CD4-positive, alpha-beta T cell treated with Interferon alpha-2 for 1 hour (primary cell): ENCODE results near the gene IRF1.

Source experiments
- DNase-seq, 2 donors: peaks; one replicate each; pipeline ENCODE4 v3.0.0-alpha.2; 2020 to 2022

IRF1 gene

DNA sequence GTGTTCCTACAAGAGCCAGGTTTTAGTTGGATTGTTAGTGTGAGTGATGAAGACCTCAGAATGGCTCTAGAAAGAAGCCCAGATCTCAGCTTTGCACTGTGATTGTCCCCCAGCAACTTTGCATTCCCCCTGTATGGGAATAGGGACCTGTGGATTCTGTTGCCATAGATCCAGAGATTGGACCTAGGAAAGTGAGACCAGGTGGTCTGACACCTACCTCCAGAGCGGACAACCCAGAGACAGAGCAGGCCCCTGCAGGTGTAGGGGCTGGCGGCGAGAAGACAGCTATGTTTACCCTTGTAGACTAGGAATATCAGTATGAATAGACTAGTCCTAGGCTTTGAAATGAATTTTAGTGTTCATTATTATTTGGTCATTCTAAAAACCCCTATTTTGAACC, 53.6 kb downstream of the IRF1 start:
- DNase-seq, result no peak

DNA sequence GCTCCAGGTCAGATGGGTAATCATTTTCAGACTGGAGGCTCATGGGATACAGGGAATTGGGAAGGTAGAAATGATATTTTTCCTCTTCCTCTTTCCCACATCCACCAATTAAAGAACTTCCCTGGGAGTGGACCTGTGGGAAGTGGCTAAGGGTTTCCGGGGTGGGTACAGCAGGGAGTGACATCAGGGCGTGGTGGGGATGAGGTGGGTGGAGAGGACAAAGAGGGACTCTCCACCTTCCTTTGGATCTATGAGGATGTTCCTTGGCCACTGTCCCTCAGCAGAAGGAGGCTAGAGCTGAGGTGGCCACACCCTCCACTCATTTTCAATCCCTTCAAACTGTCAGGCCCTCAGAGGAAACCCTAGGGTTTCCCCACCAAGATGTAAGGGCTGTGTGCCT, 54.7 kb downstream of the IRF1 start:
- no peak for DNase-seq

DNA sequence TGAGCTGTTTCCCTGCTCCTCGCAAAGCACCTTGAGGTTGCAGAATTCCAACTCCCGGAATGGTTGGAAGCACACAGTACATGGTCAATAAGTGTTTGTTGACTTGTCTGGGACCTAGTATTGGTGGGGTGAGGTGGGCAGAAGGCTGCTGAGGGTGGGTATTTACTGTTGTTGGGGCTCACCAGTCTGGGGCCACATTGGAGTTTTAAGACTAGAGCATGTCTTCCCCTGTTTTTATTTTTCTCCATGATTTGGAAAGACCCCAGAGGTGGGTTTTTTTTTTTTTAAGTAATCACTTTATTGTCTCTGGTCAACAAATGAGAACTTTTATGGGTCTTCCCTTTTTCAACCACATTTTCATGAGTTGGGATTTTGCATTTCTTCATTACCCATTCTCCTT, 55.1 kb downstream of the IRF1 start:
- DNase-seq, result no peak

- DNase-seq, result no peak
These were observed 55.9 kb downstream of the IRF1 start for GRCh38 chr5:132434416-132435286.

GRCh38 chr5:132433141-132433540, 57.4 kb downstream of the IRF1 start:
- DNase-seq, result no peak

DNA sequence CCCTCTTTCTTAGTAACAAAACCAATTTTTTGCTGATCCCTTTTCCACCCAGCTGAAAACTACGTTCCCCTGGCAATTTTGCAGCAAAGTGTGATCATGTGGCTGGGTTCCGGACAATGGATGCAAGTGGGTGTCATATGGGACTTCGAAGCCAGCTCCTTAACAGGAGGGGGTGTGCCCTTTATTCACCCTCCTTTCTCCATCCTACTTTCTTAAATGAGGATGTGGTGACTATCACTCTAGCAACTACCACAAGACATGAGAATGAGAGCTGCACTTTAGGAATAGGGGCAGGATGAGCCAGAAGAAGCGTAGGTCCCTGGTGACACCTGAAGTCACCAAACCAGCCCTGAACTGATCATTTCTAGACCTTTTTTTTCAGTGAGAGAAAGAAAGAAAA, 58.9 kb downstream of the IRF1 start:
- DNase-seq, result no peak
